ENCODE measurements around the gene OPN3. TPM values are rescaled to one million over a fixed set of nuclear protein-coding genes. Genes with fewer than 3 reads are reported as not detected.

OPN3 gene
- total and polyA plus RNA-seq, 2 of the 4 experiments (the other 2 are of a cell fraction): 16.4 to 21.9 TPM

GRCh38 chr1:241666419-241666818 lies 26.2 kb upstream of the OPN3 start:
- Histone ChIP-seq H4K20me1 (ENCODE audit: insufficient read depth, low read length) (no peaks in the 10 kb centered on the region), H2BK120ac (ENCODE audit: low read depth, low read length) (no peak overlapping the region), H3K56ac (ENCODE audit: extremely low read depth, insufficient read depth, low read length) (no peak overlapping the region), H3K14ac (replicated peaks; ENCODE audit: low read depth, low read length) (no peak overlapping the region), H3K27ac (ENCODE audit: insufficient read depth, low read length) (no peak overlapping the region), H2AFZ (replicated peaks; ENCODE audit: low read length, poor library complexity) (no peak overlapping the region), H3K79me1 (ENCODE audit: low read depth in 1 of 2, low read length in 2 of 2) (no peaks in the 10 kb centered on the region), H3K4ac (ENCODE audit: low read depth, low read length) (no peak overlapping the region), H2BK15ac (ENCODE audit: low read depth, low read length) (no peak overlapping the region), H3K4me2 (ENCODE audit: low read depth, low read length) (no peak overlapping the region), H4K91ac (ENCODE audit: insufficient read depth, low read depth, low read length) (no peak overlapping the region), H2AK5ac (ENCODE audit: low read depth, low read length) (no peak overlapping the region), H3K18ac (ENCODE audit: low read depth, low read length) (no peak overlapping the region), H2BK20ac (ENCODE audit: low read depth, low read length) (no peak overlapping the region), H2BK5ac (ENCODE audit: low read depth, low read length, poor library complexity, severe bottlenecking) (no peak overlapping the region), H3K36me3 (ENCODE audit: control insufficient read depth, insufficient read depth, low read length) (no peaks in the 10 kb centered on the region), H3K27me3 (ENCODE audit: control insufficient read depth, insufficient read depth, low read length) (no peaks in the 10 kb centered on the region), H3K4me3 (ENCODE audit: insufficient read depth, low read depth, low read length) (no peak overlapping the region), H3K23ac (ENCODE audit: low read depth, low read length) (no peak overlapping the region), H3K9me1 (ENCODE audit: insufficient read depth, low read length) (no peaks in the 10 kb centered on the region), H4K5ac (ENCODE audit: low read depth, low read length) (no peak overlapping the region), H4K8ac (ENCODE audit: low read depth in 2 of 2, low read length in 2 of 2) (no peak overlapping the region), H3K9ac (ENCODE audit: low read depth, low read length) (no peak overlapping the region), H3K4me1 (ENCODE audit: control insufficient read depth, insufficient read depth, low read length) (no peaks in the 10 kb centered on the region), H3K9me3 (ENCODE audit: control insufficient read depth, insufficient read depth, low read length) (no peaks in the 10 kb centered on the region), H2AK9ac (replicated peaks; ENCODE audit: low read depth, low read length, poor library complexity) (no peak overlapping the region)
- intact Hi-C loops (cut with micrococcal nuclease) (loop anchor here (5.0 kb wide), 1 partner anchor 51 kb away; no protein-coding TSS in a partner anchor), in situ Hi-C loops (cut with MboI; ENCODE audit: low sequenced_read_pairs) (no loop called here), dilution Hi-C loops (cut with HindIII; ENCODE audit: low sequenced_read_pairs, unreplicated experiment) (no loop called here)
- no peak for TF ChIP-seq CHD1 (IDR thresholded peaks at IDR 0.05; ENCODE audit: low read depth, low read length)
- TF ChIP-seq BHLHE40 (IDR thresholded peaks at IDR 0.05; ENCODE audit: low read depth, low read length): no peak
- TF ChIP-seq ELK1 (IDR thresholded peaks at IDR 0.05; ENCODE audit: borderline replicate concordance, low read depth, low read length): no peak
- TF ChIP-seq MAFK (IDR thresholded peaks at IDR 0.05; ENCODE audit: low read depth, low read length): no peak
- no peak for TF ChIP-seq POLR2A (IDR thresholded peaks at IDR 0.05; ENCODE audit: low read depth, low read length)
- no peak for TF ChIP-seq USF2 (IDR thresholded peaks at IDR 0.05; ENCODE audit: low read depth, low read length)
- TF ChIP-seq NFE2L2 (IDR thresholded peaks at IDR 0.05; ENCODE audit: low read depth, low read length): no peak
- no peak for TF ChIP-seq RAD21 (IDR thresholded peaks at IDR 0.05; ENCODE audit: low read length)
- TF ChIP-seq CEBPB (IDR thresholded peaks at IDR 0.05; ENCODE audit: low read depth, low read length): no peak
- TF ChIP-seq MXI1 (IDR thresholded peaks at IDR 0.05; ENCODE audit: borderline replicate concordance, low read depth, low read length): no peak
- no peak for TF ChIP-seq RFX5 (IDR thresholded peaks at IDR 0.05; ENCODE audit: low read depth, low read length)
- no peak for TF ChIP-seq RCOR1 (IDR thresholded peaks at IDR 0.05; ENCODE audit: insufficient replicate concordance, low read length)
- no peak for TF ChIP-seq FOS (IDR thresholded peaks at IDR 0.05; ENCODE audit: low read depth, low read length)
- TF ChIP-seq SMC3 (IDR thresholded peaks at IDR 0.05; ENCODE audit: low read depth, low read length): no peak
- TF ChIP-seq MAZ (IDR thresholded peaks at IDR 0.05; ENCODE audit: borderline replicate concordance, low read depth, low read length): no peak
- no peak for TF ChIP-seq CTCF (conservative IDR thresholded peaks at IDR 0.05; ENCODE audit: low read depth, low read length)
- DNase-seq (no peak), ATAC-seq (ENCODE audit: low read depth) (no peak)
- BruUV-seq (replicated peaks): no TSS peak
- no CpG with 5 or more reads among the region's 3 CpGs for WGBS, 2 experiments (ENCODE audit: extremely low coverage in 2 of 2, insufficient read length in 1 of 2)
- POLR2A ChIA-PET (ENCODE audit: unreplicated experiment): no interaction called here
- CTCF ChIA-PET: no interaction called here

Measured in IMR-90 (cell line).